A549 (cell line): Measurements from ENCODE around the gene SUPT4H1. TPM values are rescaled to one million over a fixed set of nuclear protein-coding genes. Genes with fewer than 3 reads are reported as not detected.

ENCODE experiments used
- ATAC-seq, 2 experiments: fragments of 200-7000 bp in 1 of 2; fragments of >200 bp in 1 of 2; cut with Nextera tagmentation in 1 of 2; cut with Tn5 transposase in 1 of 2; 3 replicates each; pipeline versions ENCODE4 v1.8.0 to v1.9.1; 2018 to 2020; ENCODE audit warnings: mild to moderate bottlenecking in 1 of 2, moderate library complexity in 1 of 2
- CTCF ChIA-PET: fragments of 300-600 bp; sonication (Branson Sonifier 250); formaldehyde crosslinking; extraction: SDS; loops from one replicate; lab custom pipeline; 2021; ENCODE audit warnings: antibody characterized with exemption, inconsistent platforms; lab: Yijun Ruan, JAX
- POLR2A ChIA-PET: fragments of 350-600 bp; formaldehyde crosslinking; extraction: SDS; loops from one replicate; lab custom pipeline; 2021; ENCODE audit warnings: antibody characterized with exemption, inconsistent platforms; lab: Yijun Ruan, JAX
- DNase-seq, 2 experiments: peaks; one replicate each; pipeline versions ENCODE4 v3.0.0 to v3.0.0-alpha.2; 2011 to 2016; ENCODE audit warnings: low read depth in 1 of 2, low spot score in 1 of 2
- FAIRE-seq: peaks from 2 replicates; lab custom pipeline; 2011; peaks lifted over from hg19 to GRCh38; lab: Jason Lieb, UNC
- H3K27ac ChIP-seq, 2 experiments: fragments of >200 bp; sonication (Bioruptor Twin); formaldehyde crosslinking; 3 replicates each; pipeline ENCODE4 v1.5.1; 2016 to 2017
- H3K4me1 ChIP-seq: fragments of >200 bp; sonication (Bioruptor Twin); formaldehyde crosslinking; 3 replicates; pipeline ENCODE4 v1.6.1; 2016
- H3K4me2 ChIP-seq: fragments of >200 bp; sonication (Bioruptor Twin); formaldehyde crosslinking; 3 replicates; pipeline ENCODE4 v1.6.1; 2016
- H3K4me3 ChIP-seq: fragments of >200 bp; sonication (Bioruptor Twin); formaldehyde crosslinking; 3 replicates; pipeline ENCODE4 v1.5.1; 2016
- H3K9me3 ChIP-seq: fragments of >200 bp; sonication (Bioruptor Twin); formaldehyde crosslinking; 3 replicates; pipeline ENCODE4 v1.6.1; 2016
- BCL3 ChIP-seq: fragments of >200 bp; sonication (Bioruptor Twin); formaldehyde crosslinking; IDR thresholded peaks from 3 replicates; pipeline ENCODE4 v1.6.1; 2016
- E2F6 ChIP-seq: IDR thresholded peaks from 2 replicates; pipeline ENCODE4 v1.6.1; 2012; ENCODE audit warnings: low read depth, borderline replicate concordance
- ESRRA ChIP-seq: fragments of 150-350 bp; IDR thresholded peaks from 2 replicates; pipeline ENCODE4 v1.6.1; 2014; ENCODE audit warnings: mild to moderate bottlenecking, low read length, borderline replicate concordance
- FOSL2 ChIP-seq, 2 experiments: fragments of 450-650 bp in 1 of 2; fragments of >200 bp in 1 of 2; sonication (Bioruptor Twin) in 1 of 2; formaldehyde crosslinking; IDR thresholded peaks; 2 replicates each; pipeline versions ENCODE4 v1.5.0 to v1.6.1; 2016 to 2020; ENCODE audit warnings: mild to moderate bottlenecking in 1 of 2, moderate library complexity in 1 of 2
- HDAC2 ChIP-seq: fragments of 200-600 bp; sonication (generic); IDR thresholded peaks from 2 replicates; pipeline ENCODE4 v1.6.1; 2016
- HES2 ChIP-seq: fragments of >200 bp; sonication (Bioruptor Twin); formaldehyde crosslinking; IDR thresholded peaks from 2 replicates; pipeline ENCODE4 v1.6.1; 2016
- HEYL ChIP-seq: fragments of 250-450 bp; sonication (Bioruptor Pico); IDR thresholded peaks from 2 replicates; pipeline ENCODE4 v1.8.0; 2021; ENCODE audit warnings: mild to moderate bottlenecking, moderate library complexity
- KDM1A ChIP-seq: fragments of 200-600 bp; sonication (generic); IDR thresholded peaks from 2 replicates; pipeline ENCODE4 v1.6.1; 2016; ENCODE audit warnings: low read depth, mild to moderate bottlenecking
- MAFK ChIP-seq: fragments of 450-650 bp; IDR thresholded peaks from 2 replicates; pipeline ENCODE4 v1.6.1; 2014; ENCODE audit not compliant: partially characterized antibody
- NPAS2 ChIP-seq: fragments of 250-450 bp; sonication (Bioruptor Pico); IDR thresholded peaks from 2 replicates; pipeline ENCODE4 v1.8.0; 2022; ENCODE audit warnings: mild to moderate bottlenecking, moderate library complexity, borderline replicate concordance
- PBX3 ChIP-seq: IDR thresholded peaks from 2 replicates; pipeline ENCODE4 v1.6.1; 2012
- RCOR1 ChIP-seq: fragments of 150-350 bp; IDR thresholded peaks from 2 replicates; pipeline ENCODE4 v1.6.1; 2014; ENCODE audit warnings: antibody characterized with exemption, low read length, low read depth
- RFX5 ChIP-seq: fragments of 450-650 bp; IDR thresholded peaks from 2 replicates; pipeline ENCODE4 v1.7.1; 2014; ENCODE audit warnings: antibody characterized with exemption, mild to moderate bottlenecking, moderate library complexity
- RNF2 ChIP-seq: fragments of 200-600 bp; sonication (generic); IDR thresholded peaks from 2 replicates; pipeline ENCODE4 v1.6.1; 2016; ENCODE audit warnings: low read depth, mild to moderate bottlenecking, antibody characterized with exemption, moderate library complexity, borderline replicate concordance
- WGBS: methylation state at CpG from one replicate; pipeline ENCODE4 v1.1.6; 2017; ENCODE audit errors: missing lambda C conversion rate; 5-methylcytosine and 5-hydroxymethylcytosine counted together
- polyA plus RNA-seq, 4 experiments: library from polyadenylated mRNA; depleted of rRNA in 3 of 4; stranded (reverse); fragments of >200 nt; fragmentation: RNase III in 1 of 4; extraction: RNeasy Plus Mini Kit Qiagen cat#74134 plus additional on column Dnase treatment in 1 of 4; gene quantifications; 2 replicates in 3 of 4; 3 replicates in 1 of 4; pipeline ENCODE4 v1.2.3, GENCODE V29; 2011 to 2017

The SUPT4H1 gene
- polyA plus RNA-seq, 2 of the 4 experiments (the other 2 are of a cell fraction), result 123 to 241 TPM

GRCh38 chr17:58335779-58336455 is 16.1 kb downstream of the SUPT4H1 start:
- POLR2A ChIA-PET, result interaction anchor here (1.7 to 2.7 kb wide), 2 partner anchors 8 to 16 kb away, joined by 5 to 22 read pairs; partner anchors contain the start of gene SUPT4H1
- 74% methylated on average over 4 of the region's 4 CpGs for WGBS
- no peak for FAIRE-seq
- no peak for ATAC-seq
- TF ChIP-seq FOSL2 (IDR thresholded peaks at IDR 0.05) (no peak), FOSL2 (CRISPR knock-in tag; IDR thresholded peaks at IDR 0.05) (no peak), RFX5 (no peak)
- H3K27ac ChIP-seq, result no peak overlapping the region
- no peak for DNase-seq
- CTCF ChIA-PET, result interaction anchor here (0.9 to 3.8 kb wide), 4 partner anchors 10 to 163 kb away, joined by 3 to 22 read pairs (median 8); partner anchors contain the start of gene SUPT4H1
- no peaks in the 10 kb centered on the region for H3K9me3 ChIP-seq
- H3K4me1 ChIP-seq, result 0 out of 3 replicates have a peak, but pooled peaks cover 2% of the 10 kb centered on the region
- H3K4me3 ChIP-seq, result no peak overlapping the region
- no peak overlapping the region for H3K4me2 ChIP-seq

GRCh38 chr17:58335061-58335731 is 16.8 kb downstream of the SUPT4H1 start:
- Histone ChIP-seq H3K4me1 (0 out of 3 replicates have a peak, but pooled peaks cover 2% of the 10 kb centered on the region), H3K4me3 (no peak overlapping the region), H3K27ac (no peak overlapping the region), H3K9me3 (no peaks in the 10 kb centered on the region), H3K4me2 (no peak overlapping the region)
- 84% methylated on average over 8 of the region's 10 CpGs for WGBS
- DNase-seq, result no peak
- CTCF ChIA-PET, result interaction anchor here (1.8 to 3.8 kb wide), 3 partner anchors 16 to 112 kb away, joined by 7 to 22 read pairs (median 11); partner anchors contain the start of gene SUPT4H1
- POLR2A ChIA-PET, result interaction anchor here (1.7 to 2.7 kb wide), 2 partner anchors 9 to 16 kb away, joined by 5 to 22 read pairs; partner anchors contain the start of gene SUPT4H1
- no peak for ATAC-seq
- FAIRE-seq, result no peak
- no peak for TF ChIP-seq MAFK
- no peak for TF ChIP-seq HEYL (CRISPR knock-in tag)
- no peak for TF ChIP-seq RNF2
- TF ChIP-seq RCOR1, result no peak
- TF ChIP-seq NPAS2 (CRISPR knock-in tag), result no peak
- TF ChIP-seq ESRRA, result no peak
- TF ChIP-seq E2F6, result no peak
- TF ChIP-seq HES2, result no peak
- TF ChIP-seq PBX3, result no peak

- DNase-seq (no peak), FAIRE-seq (no peak), ATAC-seq (no peak)
- H3K4me3 ChIP-seq, result no peak overlapping the region
- H3K4me1 ChIP-seq, result 0 out of 3 replicates have a peak, but pooled peaks cover 2% of the 10 kb centered on the region
- CTCF ChIA-PET, result interaction anchor here (1.0 to 3.8 kb wide), 5 partner anchors 17 to 113 kb away, joined by 3 to 22 read pairs (median 7); no protein-coding TSS in a partner anchor
- 88% methylated on average over 9 of the region's 9 CpGs for WGBS
- no peak overlapping the region for H3K27ac ChIP-seq
- H3K9me3 ChIP-seq, result no peaks in the 10 kb centered on the region
- no peak overlapping the region for H3K4me2 ChIP-seq
- POLR2A ChIA-PET, result no interaction called here
- TF ChIP-seq HDAC2, result no peak
- TF ChIP-seq BCL3, result no peak
- no peak for TF ChIP-seq KDM1A
These were observed 17.3 kb downstream of the SUPT4H1 start for GRCh38 chr17:58334661-58335060.
